Measurements from ENCODE around the gene SPATA16. TPM values are rescaled to one million over a fixed set of nuclear protein-coding genes. Genes with fewer than 3 reads are reported as not detected.
"Not testable (repeated sequence)": the region's sequence is repeated elsewhere in the genome, so short reads cannot be mapped to it uniquely, and the experiment has no call there.

SPATA16 gene
- total RNA-seq (not detected), polyA plus RNA-seq (not detected)
- long read RNA-seq, donor 1: 0 reads
- long read RNA-seq, donor 2: 0 reads
- long read RNA-seq, donor 3: 0 reads
- long read RNA-seq, donor 4: 0 reads
- long read RNA-seq, donor 5: 0 reads

- DNase-seq (no peak), ATAC-seq (ENCODE audit: insufficient read depth, low FRiP score) (no peak)
- TF ChIP-seq, protein P1, sequence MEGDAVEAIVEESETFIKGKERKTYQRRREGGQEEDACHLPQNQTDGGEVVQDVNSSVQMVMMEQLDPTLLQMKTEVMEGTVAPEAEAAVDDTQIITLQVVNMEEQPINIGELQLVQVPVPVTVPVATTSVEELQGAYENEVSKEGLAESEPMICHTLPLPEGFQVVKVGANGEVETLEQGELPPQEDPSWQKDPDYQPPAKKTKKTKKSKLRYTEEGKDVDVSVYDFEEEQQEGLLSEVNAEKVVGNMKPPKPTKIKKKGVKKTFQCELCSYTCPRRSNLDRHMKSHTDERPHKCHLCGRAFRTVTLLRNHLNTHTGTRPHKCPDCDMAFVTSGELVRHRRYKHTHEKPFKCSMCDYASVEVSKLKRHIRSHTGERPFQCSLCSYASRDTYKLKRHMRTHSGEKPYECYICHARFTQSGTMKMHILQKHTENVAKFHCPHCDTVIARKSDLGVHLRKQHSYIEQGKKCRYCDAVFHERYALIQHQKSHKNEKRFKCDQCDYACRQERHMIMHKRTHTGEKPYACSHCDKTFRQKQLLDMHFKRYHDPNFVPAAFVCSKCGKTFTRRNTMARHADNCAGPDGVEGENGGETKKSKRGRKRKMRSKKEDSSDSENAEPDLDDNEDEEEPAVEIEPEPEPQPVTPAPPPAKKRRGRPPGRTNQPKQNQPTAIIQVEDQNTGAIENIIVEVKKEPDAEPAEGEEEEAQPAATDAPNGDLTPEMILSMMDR (IDR thresholded peaks at IDR 0.05; ENCODE audit: control extremely low read depth, extremely low read depth): no peak
- no peak within 1 kb of the TSS for H3K27ac ChIP-seq (ENCODE audit: low read depth in 1 of 2, low read length in 1 of 2)
- H3K9me3 ChIP-seq (ENCODE audit: control insufficient read depth in 4 of 4, insufficient read depth in 3 of 4, low read length in 3 of 4): no peaks in the 10 kb centered on the region
- H3K4me3 ChIP-seq: no peak within 1 kb of the TSS
- no peaks in the 10 kb centered on the region for H3K27me3 ChIP-seq (ENCODE audit: control insufficient read depth in 3 of 3, insufficient read depth in 3 of 3, low read length in 2 of 3)
- H3K36me3 ChIP-seq (ENCODE audit: control insufficient read depth in 4 of 4, insufficient read depth in 4 of 4, low read length in 4 of 4): no peaks in the 10 kb centered on the region
- no peak within 1 kb of the TSS for H3K9ac ChIP-seq (ENCODE audit: insufficient read depth in 1 of 2, low read length in 2 of 2)
- 89 to 94% methylated on average over 18 of the region's 18 CpGs for WGBS, 2 donors
- no peaks in the 10 kb centered on the region for H3K4me1 ChIP-seq (ENCODE audit: control insufficient read depth in 5 of 5, insufficient read depth in 5 of 5, low read length in 5 of 5)
Observed at GRCh38 chr3:173140986-173141385, at the start of gene SPATA16. SPATA16 (minus strand) TSS chr3:173141235; CDS start chr3:173117731, 23,504 bp downstream.

- H3K9me3 ChIP-seq (ENCODE audit: control insufficient read depth in 4 of 4, insufficient read depth in 3 of 4, low read length in 3 of 4); H3K4me1 ChIP-seq (ENCODE audit: control insufficient read depth in 5 of 5, insufficient read depth in 5 of 5, low read length in 5 of 5); H3K4me3 ChIP-seq; H3K36me3 ChIP-seq (ENCODE audit: control insufficient read depth in 4 of 4, insufficient read depth in 4 of 4, low read length in 4 of 4); ATAC-seq (ENCODE audit: insufficient read depth, low FRiP score); H3K9ac ChIP-seq (ENCODE audit: insufficient read depth in 1 of 2, low read length in 2 of 2); H3K27me3 ChIP-seq (ENCODE audit: control insufficient read depth in 3 of 3, insufficient read depth in 3 of 3, low read length in 2 of 3); DNase-seq; H3K27ac ChIP-seq (ENCODE audit: low read depth in 1 of 2, low read length in 1 of 2): not testable (repeated sequence)
- WGBS, 2 donors: 88% methylated on average over 4 of the region's 4 CpGs
Observed at GRCh38 chr3:173183022-173183421, 42.0 kb upstream of the SPATA16 start.

GRCh38 chr3:173173652-173174051 lies 32.6 kb upstream of the SPATA16 start:
- Histone ChIP-seq H3K27ac (ENCODE audit: low read depth in 1 of 2, low read length in 1 of 2) (no peak overlapping the region), H3K36me3 (ENCODE audit: control insufficient read depth in 4 of 4, insufficient read depth in 4 of 4, low read length in 4 of 4) (no peaks in the 10 kb centered on the region), H3K9ac (ENCODE audit: insufficient read depth in 1 of 2, low read length in 2 of 2) (no peak overlapping the region), H3K27me3 (ENCODE audit: control insufficient read depth in 3 of 3, insufficient read depth in 3 of 3, low read length in 2 of 3) (no peaks in the 10 kb centered on the region), H3K9me3 (ENCODE audit: control insufficient read depth in 4 of 4, insufficient read depth in 3 of 4, low read length in 3 of 4) (no peaks in the 10 kb centered on the region), H3K4me1 (ENCODE audit: control insufficient read depth in 5 of 5, insufficient read depth in 5 of 5, low read length in 5 of 5) (no peaks in the 10 kb centered on the region), H3K4me3 (no peak overlapping the region)
- ATAC-seq (ENCODE audit: insufficient read depth, low FRiP score) (no peak), DNase-seq (no peak)
- TF ChIP-seq, protein P1 (IDR thresholded peaks at IDR 0.05; ENCODE audit: control extremely low read depth, extremely low read depth): no peak
- WGBS, 2 donors: 50 to 57% methylated on average over 2 of the region's 2 CpGs

DNA sequence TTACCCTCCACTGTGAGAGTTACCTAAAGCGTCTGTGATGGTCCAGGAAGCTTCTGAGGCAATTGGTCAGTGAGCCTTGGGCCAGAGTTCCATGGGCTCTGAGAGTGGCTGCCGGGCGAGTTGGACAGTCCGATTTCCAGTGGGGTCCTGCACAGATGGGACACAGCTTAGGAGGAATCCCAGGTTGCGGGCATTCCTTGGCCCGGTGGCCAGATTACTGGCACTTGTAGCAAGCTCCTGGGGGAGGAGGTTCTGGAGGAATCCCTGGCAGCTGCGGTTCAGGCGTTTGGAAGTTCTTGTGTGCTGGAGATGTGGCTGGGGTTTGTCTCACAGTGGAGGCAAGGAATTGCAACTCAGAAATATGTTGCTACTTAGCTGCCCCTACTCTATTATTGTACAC lies 18.1 kb upstream of the SPATA16 start:
- H3K36me3 ChIP-seq (ENCODE audit: control insufficient read depth in 4 of 4, insufficient read depth in 4 of 4, low read length in 4 of 4); H3K4me1 ChIP-seq (ENCODE audit: control insufficient read depth in 5 of 5, insufficient read depth in 5 of 5, low read length in 5 of 5); H3K4me3 ChIP-seq; ATAC-seq (ENCODE audit: insufficient read depth, low FRiP score); H3K9me3 ChIP-seq (ENCODE audit: control insufficient read depth in 4 of 4, insufficient read depth in 3 of 4, low read length in 3 of 4); DNase-seq; H3K9ac ChIP-seq (ENCODE audit: insufficient read depth in 1 of 2, low read length in 2 of 2); H3K27ac ChIP-seq (ENCODE audit: low read depth in 1 of 2, low read length in 1 of 2); H3K27me3 ChIP-seq (ENCODE audit: control insufficient read depth in 3 of 3, insufficient read depth in 3 of 3, low read length in 2 of 3): not testable (repeated sequence)
- 87 to 90% methylated on average over 8 of the region's 8 CpGs for WGBS, 2 donors

- ATAC-seq (ENCODE audit: insufficient read depth, low FRiP score); H3K4me3 ChIP-seq; H3K36me3 ChIP-seq (ENCODE audit: control insufficient read depth in 4 of 4, insufficient read depth in 4 of 4, low read length in 4 of 4); H3K9ac ChIP-seq (ENCODE audit: insufficient read depth in 1 of 2, low read length in 2 of 2); H3K27me3 ChIP-seq (ENCODE audit: control insufficient read depth in 3 of 3, insufficient read depth in 3 of 3, low read length in 2 of 3); H3K4me1 ChIP-seq (ENCODE audit: control insufficient read depth in 5 of 5, insufficient read depth in 5 of 5, low read length in 5 of 5); H3K27ac ChIP-seq (ENCODE audit: low read depth in 1 of 2, low read length in 1 of 2); H3K9me3 ChIP-seq (ENCODE audit: control insufficient read depth in 4 of 4, insufficient read depth in 3 of 4, low read length in 3 of 4); DNase-seq: not testable (repeated sequence)
- WGBS, 2 donors: 90 to 93% methylated on average over 9 of the region's 9 CpGs
Observed at GRCh38 chr3:173156533-173156932, 15.5 kb upstream of the SPATA16 start.
